ENCODE measurements around the gene SYNJ2BP.

- TF ChIP-seq CTCF (conservative IDR thresholded peaks at IDR 0.05; ENCODE audit: low read length) (no peak), EZH2phosphoT487 (IDR thresholded peaks at IDR 0.05; ENCODE audit: borderline replicate concordance, low read depth, low read length) (no peak)
Measured at GRCh38 chr14:70398706-70399431, 18.0 kb downstream of the SYNJ2BP start.

Measured in OCI-LY7 (cell line).